ENCODE data around the gene ERI2.

DNA sequence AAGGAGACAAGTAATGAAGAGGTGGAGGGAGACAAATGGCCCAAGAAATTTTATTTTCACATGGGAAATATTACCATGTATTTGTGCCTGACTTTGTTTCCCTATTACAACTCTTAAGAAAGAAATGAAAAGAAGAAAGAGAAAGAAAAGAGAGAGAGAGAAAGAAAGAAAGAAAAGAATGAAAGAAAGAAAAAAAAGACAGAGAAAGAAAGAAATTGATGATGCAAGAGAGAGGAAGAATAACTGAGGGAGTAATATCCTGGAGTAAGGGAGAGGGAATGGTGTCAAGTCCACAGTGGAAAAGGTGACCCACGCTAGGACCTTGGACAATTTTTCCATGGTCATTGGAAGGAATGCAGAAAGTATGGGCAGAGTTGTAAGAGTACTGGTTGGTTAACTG is 52.5 kb downstream of the ERI2 start:
- no peak for TF ChIP-seq EZH2phosphoT487 (IDR thresholded peaks at IDR 0.05; ENCODE audit: borderline replicate concordance, low read depth, low read length)
- TF ChIP-seq, protein P1, sequence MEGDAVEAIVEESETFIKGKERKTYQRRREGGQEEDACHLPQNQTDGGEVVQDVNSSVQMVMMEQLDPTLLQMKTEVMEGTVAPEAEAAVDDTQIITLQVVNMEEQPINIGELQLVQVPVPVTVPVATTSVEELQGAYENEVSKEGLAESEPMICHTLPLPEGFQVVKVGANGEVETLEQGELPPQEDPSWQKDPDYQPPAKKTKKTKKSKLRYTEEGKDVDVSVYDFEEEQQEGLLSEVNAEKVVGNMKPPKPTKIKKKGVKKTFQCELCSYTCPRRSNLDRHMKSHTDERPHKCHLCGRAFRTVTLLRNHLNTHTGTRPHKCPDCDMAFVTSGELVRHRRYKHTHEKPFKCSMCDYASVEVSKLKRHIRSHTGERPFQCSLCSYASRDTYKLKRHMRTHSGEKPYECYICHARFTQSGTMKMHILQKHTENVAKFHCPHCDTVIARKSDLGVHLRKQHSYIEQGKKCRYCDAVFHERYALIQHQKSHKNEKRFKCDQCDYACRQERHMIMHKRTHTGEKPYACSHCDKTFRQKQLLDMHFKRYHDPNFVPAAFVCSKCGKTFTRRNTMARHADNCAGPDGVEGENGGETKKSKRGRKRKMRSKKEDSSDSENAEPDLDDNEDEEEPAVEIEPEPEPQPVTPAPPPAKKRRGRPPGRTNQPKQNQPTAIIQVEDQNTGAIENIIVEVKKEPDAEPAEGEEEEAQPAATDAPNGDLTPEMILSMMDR (conservative IDR thresholded peaks at IDR 0.05; ENCODE audit: low read length) = no peak

Measured in OCI-LY7 (cell line).